OCI-LY7 (cell line): ENCODE measurements around the gene COMMD1.

Experiments used
- EZH2phosphoT487 ChIP-seq: fragments of 200-600 bp; sonication (generic); IDR thresholded peaks from 2 replicates; pipeline ENCODE4 v1.6.1; 2018; ENCODE audit warnings: low read depth, borderline replicate concordance, mild to moderate bottlenecking, mixed run types, antibody characterized with exemption, low read length, moderate library complexity, mixed read lengths
- TF ChIP-seq, protein P1 (sequence below): fragments of 200-600 bp; sonication (generic); conservative IDR thresholded peaks from 2 replicates; pipeline ENCODE4 v1.5.1; 2014; ENCODE audit warnings: mild to moderate bottlenecking, antibody characterized with exemption, low read length, moderate library complexity, mixed read lengths

DNA sequence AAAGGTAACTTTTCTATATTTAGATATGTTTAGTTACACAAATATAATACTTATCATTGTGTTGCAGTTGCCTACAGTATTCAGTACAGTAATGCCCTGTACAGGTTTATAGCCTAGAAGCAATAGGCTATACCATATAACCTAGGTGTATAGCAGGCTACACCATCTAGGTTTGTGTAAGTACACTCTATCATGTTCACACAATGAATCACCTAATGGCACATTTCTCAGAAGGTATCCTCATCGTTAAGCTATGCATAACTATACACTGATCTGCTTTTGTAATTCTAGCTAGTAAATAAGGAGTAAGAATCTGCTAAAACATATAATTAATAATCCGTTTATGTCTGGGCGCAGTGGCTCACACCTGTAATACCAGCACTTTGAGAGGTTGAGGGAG is 102.1 kb downstream of the COMMD1 start:
- TF ChIP-seq, protein P1, sequence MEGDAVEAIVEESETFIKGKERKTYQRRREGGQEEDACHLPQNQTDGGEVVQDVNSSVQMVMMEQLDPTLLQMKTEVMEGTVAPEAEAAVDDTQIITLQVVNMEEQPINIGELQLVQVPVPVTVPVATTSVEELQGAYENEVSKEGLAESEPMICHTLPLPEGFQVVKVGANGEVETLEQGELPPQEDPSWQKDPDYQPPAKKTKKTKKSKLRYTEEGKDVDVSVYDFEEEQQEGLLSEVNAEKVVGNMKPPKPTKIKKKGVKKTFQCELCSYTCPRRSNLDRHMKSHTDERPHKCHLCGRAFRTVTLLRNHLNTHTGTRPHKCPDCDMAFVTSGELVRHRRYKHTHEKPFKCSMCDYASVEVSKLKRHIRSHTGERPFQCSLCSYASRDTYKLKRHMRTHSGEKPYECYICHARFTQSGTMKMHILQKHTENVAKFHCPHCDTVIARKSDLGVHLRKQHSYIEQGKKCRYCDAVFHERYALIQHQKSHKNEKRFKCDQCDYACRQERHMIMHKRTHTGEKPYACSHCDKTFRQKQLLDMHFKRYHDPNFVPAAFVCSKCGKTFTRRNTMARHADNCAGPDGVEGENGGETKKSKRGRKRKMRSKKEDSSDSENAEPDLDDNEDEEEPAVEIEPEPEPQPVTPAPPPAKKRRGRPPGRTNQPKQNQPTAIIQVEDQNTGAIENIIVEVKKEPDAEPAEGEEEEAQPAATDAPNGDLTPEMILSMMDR: no peak
- TF ChIP-seq EZH2phosphoT487: no peak
